CD4-positive, alpha-beta T cell (primary cell): ENCODE measurements around the gene ASTN2. TPM values are rescaled to one million over a fixed set of nuclear protein-coding genes. Genes with fewer than 3 reads are reported as not detected.

Source experiments
- ATAC-seq: fragments of 200-7000 bp; cut with Tn5 transposase; one replicate; pipeline ENCODE4 v1.10.0; 2022; ENCODE audit warnings: mild to moderate bottlenecking; ENCODE audit not compliant: poor library complexity
- CTCF ChIA-PET: fragments of 350-600 bp; sonication (Branson Sonifier 250); formaldehyde crosslinking; loops from one replicate; lab custom pipeline; 2021; ENCODE audit warnings: antibody characterized with exemption, inconsistent platforms; lab: Charles Lee
- POLR2A ChIA-PET: fragments of 350-600 bp; sonication (Branson Sonifier 250); formaldehyde crosslinking; loops from one replicate; lab custom pipeline; 2021; ENCODE audit warnings: antibody characterized with exemption, inconsistent platforms; lab: Charles Lee
- DNase-seq, 14 experiments: peaks; one replicate each; pipeline ENCODE4 v3.0.0-alpha.2; 2013 to 2020; ENCODE audit warnings: mixed read lengths in 2 of 14
- H3K27ac ChIP-seq, 2 donors: one replicate each; pipeline versions ENCODE4 v1.5.1 to v1.7.0; 2013; ENCODE audit warnings: low read length in 2 of 2, low read depth in 1 of 2, mild to moderate bottlenecking in 1 of 2
- H3K27me3 ChIP-seq, 2 experiments: 1 replicate in 1 of 2; 2 replicates in 1 of 2; pipeline versions ENCODE4 v1.6.1 to v1.7.0; 2013; ENCODE audit warnings: low read length in 2 of 2, control low read depth in 1 of 2, mild to moderate bottlenecking in 1 of 2, moderate library complexity in 1 of 2; ENCODE audit not compliant: insufficient read depth in 2 of 2, control insufficient read depth in 1 of 2
- H3K36me3 ChIP-seq: one replicate; pipeline ENCODE4 v1.6.1; 2013; ENCODE audit warnings: low read length, control low read depth; ENCODE audit not compliant: insufficient read depth
- H3K4me1 ChIP-seq: one replicate; pipeline ENCODE4 v1.6.1; 2013; ENCODE audit warnings: low read length, control low read depth; ENCODE audit not compliant: insufficient read depth
- H3K4me3 ChIP-seq: one replicate; pipeline ENCODE4 v1.5.1; 2013; ENCODE audit warnings: mild to moderate bottlenecking, low read length, moderate library complexity
- H3K9me3 ChIP-seq, 2 experiments: 1 replicate in 1 of 2; 2 replicates in 1 of 2; pipeline versions ENCODE4 v1.6.1 to v1.7.0; 2013; ENCODE audit warnings: low read length in 2 of 2, mild to moderate bottlenecking in 2 of 2, control low read depth in 1 of 2, moderate library complexity in 1 of 2; ENCODE audit not compliant: control insufficient read depth in 1 of 2, insufficient read depth in 1 of 2
- H3K27ac Mint-ChIP-seq: one replicate; pipeline ENCODE4 v1.8.0; 2020; ENCODE audit warnings: mixed read lengths
- H3K27me3 Mint-ChIP-seq: one replicate; pipeline ENCODE4 v1.8.0; 2021; ENCODE audit warnings: mixed read lengths
- H3K36me3 Mint-ChIP-seq: one replicate; pipeline ENCODE4 v1.8.0; 2021; ENCODE audit warnings: low read depth, mixed read lengths
- H3K4me1 Mint-ChIP-seq: one replicate; pipeline ENCODE4 v1.8.0; 2021; ENCODE audit warnings: low read depth, mixed read lengths
- H3K4me3 Mint-ChIP-seq: one replicate; pipeline ENCODE4 v1.8.0; 2020; ENCODE audit warnings: mild to moderate bottlenecking, mixed read lengths
- H3K9me3 Mint-ChIP-seq: one replicate; pipeline ENCODE4 v1.8.0; 2020; ENCODE audit warnings: mixed read lengths
- intact Hi-C, 2 experiments: fragments of 100-400 bp; cut with DNase I in 1 of 2; cut with micrococcal nuclease in 1 of 2; formaldehyde crosslinking; loops; one replicate each; pipeline versions ENCODE4 v1.15.1 to v1.9.0; 2023 to 2025; cut with DNase I, micrococcal nuclease
- total RNA-seq, 174 experiments: library from RNA in 2 of 174; stranded (reverse) in 2 of 174; gene quantifications; one replicate each; pipeline ENCODE4 v1.2.3 and lab custom pipeline; 2021 to 2026
- TF ChIP-seq, protein P1 (sequence below): fragments of 200-600 bp; IDR thresholded peaks from one replicate; pipeline ENCODE4 v1.8.0; 2022; ENCODE audit warnings: antibody characterized with exemption, mild to moderate bottlenecking

The ASTN2 gene
- total RNA-seq, 2 experiments from 2014 or later, result 2.3 to 2.4 TPM

DNA sequence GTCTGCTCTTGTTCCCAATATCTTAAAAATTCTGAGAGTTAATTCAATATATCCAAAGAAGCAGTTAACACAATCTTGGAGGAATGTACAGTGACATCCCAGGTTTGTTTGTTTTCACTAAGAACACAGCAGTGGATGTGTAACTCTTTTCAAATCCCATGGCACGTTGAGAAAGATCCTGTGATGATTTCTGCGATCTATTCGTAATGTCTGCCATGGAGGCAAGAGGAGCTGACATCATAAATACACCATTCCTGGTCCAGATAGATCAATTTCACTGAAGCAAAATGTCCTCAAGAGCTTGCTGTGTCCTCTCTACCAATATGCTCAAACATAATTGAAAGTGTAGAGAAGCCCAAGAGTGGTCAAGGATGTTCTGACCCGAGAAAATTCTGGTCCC, 980.5 kb downstream of the ASTN2 start:
- H3K4me1 ChIP-seq, result no peaks in the 10 kb centered on the region
- intact Hi-C loops, result no loop called here
- peaks cover 19% of the 10 kb centered on the region for H3K36me3 Mint-ChIP-seq
- ChIA-PET CTCF (no interaction called here), POLR2A (no interaction called here)
- no peak overlapping the region for H3K27ac Mint-ChIP-seq
- no peak for ATAC-seq
- H3K36me3 ChIP-seq, result no peaks in the 10 kb centered on the region
- H3K9me3 ChIP-seq, result peaks cover 0 to 6% of the 10 kb centered on the region in 2 experiments
- no peak for DNase-seq
- H3K27ac ChIP-seq, result no peak overlapping the region
- no peaks in the 10 kb centered on the region for H3K27me3 Mint-ChIP-seq
- H3K4me3 Mint-ChIP-seq, result no peak overlapping the region
- H3K4me1 Mint-ChIP-seq, result no peaks in the 10 kb centered on the region
- H3K9me3 Mint-ChIP-seq, result no peaks in the 10 kb centered on the region
- H3K27me3 ChIP-seq, result no peaks in the 10 kb centered on the region
- TF ChIP-seq, protein P1, sequence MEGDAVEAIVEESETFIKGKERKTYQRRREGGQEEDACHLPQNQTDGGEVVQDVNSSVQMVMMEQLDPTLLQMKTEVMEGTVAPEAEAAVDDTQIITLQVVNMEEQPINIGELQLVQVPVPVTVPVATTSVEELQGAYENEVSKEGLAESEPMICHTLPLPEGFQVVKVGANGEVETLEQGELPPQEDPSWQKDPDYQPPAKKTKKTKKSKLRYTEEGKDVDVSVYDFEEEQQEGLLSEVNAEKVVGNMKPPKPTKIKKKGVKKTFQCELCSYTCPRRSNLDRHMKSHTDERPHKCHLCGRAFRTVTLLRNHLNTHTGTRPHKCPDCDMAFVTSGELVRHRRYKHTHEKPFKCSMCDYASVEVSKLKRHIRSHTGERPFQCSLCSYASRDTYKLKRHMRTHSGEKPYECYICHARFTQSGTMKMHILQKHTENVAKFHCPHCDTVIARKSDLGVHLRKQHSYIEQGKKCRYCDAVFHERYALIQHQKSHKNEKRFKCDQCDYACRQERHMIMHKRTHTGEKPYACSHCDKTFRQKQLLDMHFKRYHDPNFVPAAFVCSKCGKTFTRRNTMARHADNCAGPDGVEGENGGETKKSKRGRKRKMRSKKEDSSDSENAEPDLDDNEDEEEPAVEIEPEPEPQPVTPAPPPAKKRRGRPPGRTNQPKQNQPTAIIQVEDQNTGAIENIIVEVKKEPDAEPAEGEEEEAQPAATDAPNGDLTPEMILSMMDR, result no peak
- H3K4me3 ChIP-seq, result no peak overlapping the region

DNA sequence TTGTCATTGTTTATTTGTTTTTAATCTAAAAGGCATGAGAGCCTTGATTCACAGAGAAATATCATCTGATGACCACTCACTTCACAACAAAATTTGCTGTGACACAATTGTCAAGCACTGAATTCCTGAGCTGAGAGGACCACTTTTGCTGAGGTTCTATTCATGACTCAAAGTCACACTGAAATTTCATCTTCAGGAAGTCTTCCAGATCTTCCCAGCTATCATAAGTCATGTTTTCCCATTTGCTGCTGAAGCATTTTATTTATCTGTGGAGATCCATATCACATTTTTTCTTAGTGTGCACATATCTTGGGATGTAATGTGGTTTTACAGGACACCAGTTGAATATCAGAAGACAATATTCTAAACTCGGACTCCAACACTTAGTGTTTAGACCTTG, 982.8 kb downstream of the ASTN2 start:
- Histone ChIP-seq H3K27ac (no peak overlapping the region), H3K36me3 (no peaks in the 10 kb centered on the region), H3K27me3 (no peaks in the 10 kb centered on the region), H3K9me3 (no peaks in the 10 kb centered on the region), H3K4me1 (no peaks in the 10 kb centered on the region), H3K4me3 (no peak overlapping the region)
- intact Hi-C loops, result no loop called here
- H3K9me3 Mint-ChIP-seq, result no peaks in the 10 kb centered on the region
- H3K4me1 Mint-ChIP-seq, result no peaks in the 10 kb centered on the region
- peaks cover 9% of the 10 kb centered on the region for H3K36me3 Mint-ChIP-seq
- no peak overlapping the region for H3K27ac Mint-ChIP-seq
- no peak overlapping the region for H3K4me3 Mint-ChIP-seq
- ChIA-PET POLR2A (no interaction called here), CTCF (no interaction called here)
- TF ChIP-seq, protein P1, result no peak
- no peak for DNase-seq
- H3K27me3 Mint-ChIP-seq, result no peaks in the 10 kb centered on the region
- ATAC-seq, result no peak

DNA sequence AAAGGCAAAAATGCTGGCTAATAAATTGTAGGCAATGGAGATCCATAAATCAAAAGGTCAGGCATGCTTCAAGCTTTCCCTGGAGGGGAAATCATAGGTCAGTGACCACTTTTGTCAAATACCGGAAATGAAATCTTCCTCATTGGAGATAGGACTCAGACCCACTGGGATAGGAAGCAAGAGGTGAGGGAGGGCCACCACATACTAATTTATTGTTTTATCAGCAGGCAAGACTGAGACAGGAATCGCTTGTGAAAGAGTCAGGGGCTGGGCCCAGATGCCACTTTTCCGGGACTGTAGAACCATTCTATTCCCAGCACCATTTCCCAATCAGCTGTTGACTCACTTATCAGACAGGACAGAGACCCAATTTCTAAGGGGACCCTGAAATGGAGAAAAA, 984.0 kb downstream of the ASTN2 start:
- H3K36me3 ChIP-seq, result no peaks in the 10 kb centered on the region
- H3K4me1 Mint-ChIP-seq, result no peaks in the 10 kb centered on the region
- no peak overlapping the region for H3K27ac ChIP-seq
- no peak overlapping the region for H3K4me3 ChIP-seq
- ChIA-PET POLR2A (no interaction called here), CTCF (no interaction called here)
- TF ChIP-seq, protein P1, result no peak
- intact Hi-C loops, result no loop called here
- no peak overlapping the region for H3K4me3 Mint-ChIP-seq
- H3K27ac Mint-ChIP-seq, result no peak overlapping the region
- ATAC-seq, result no peak
- no peaks in the 10 kb centered on the region for H3K27me3 ChIP-seq
- H3K9me3 Mint-ChIP-seq, result no peaks in the 10 kb centered on the region
- no peaks in the 10 kb centered on the region for H3K4me1 ChIP-seq
- no peaks in the 10 kb centered on the region for H3K9me3 ChIP-seq
- H3K36me3 Mint-ChIP-seq, result peaks cover 5% of the 10 kb centered on the region
- DNase-seq, result no peak
- no peaks in the 10 kb centered on the region for H3K27me3 Mint-ChIP-seq
